GM10248 (cell line): ENCODE measurements around the gene KIN.
"Not testable (repeated sequence)": the region's sequence is repeated elsewhere in the genome, so short reads cannot be mapped to it uniquely, and the experiment has no call there.

Experiments
- CTCF ChIA-PET: fragments of 300-600 bp; sonication (Branson Sonifier 250); formaldehyde crosslinking; extraction: SDS; loops from one replicate; lab custom pipeline; 2021; ENCODE audit warnings: antibody characterized with exemption; lab: Yijun Ruan, JAX
- POLR2A ChIA-PET: fragments of 350-650 bp; sonication (Branson Sonifier 250); formaldehyde crosslinking; extraction: SDS; loops from one replicate; lab custom pipeline; 2020; ENCODE audit warnings: antibody characterized with exemption; lab: Yijun Ruan, JAX
- DNase-seq: peaks from one replicate; pipeline ENCODE4 v3.0.0; 2012; ENCODE audit errors: extremely low spot score
- TF ChIP-seq, protein P1 (sequence below): IDR thresholded peaks from 2 replicates; pipeline ENCODE4 v1.5.1; 2012; ENCODE audit warnings: mild to moderate bottlenecking, low read depth; ENCODE audit errors: extremely low read depth, missing control alignments, control extremely low read depth

Gene KIN

DNA sequence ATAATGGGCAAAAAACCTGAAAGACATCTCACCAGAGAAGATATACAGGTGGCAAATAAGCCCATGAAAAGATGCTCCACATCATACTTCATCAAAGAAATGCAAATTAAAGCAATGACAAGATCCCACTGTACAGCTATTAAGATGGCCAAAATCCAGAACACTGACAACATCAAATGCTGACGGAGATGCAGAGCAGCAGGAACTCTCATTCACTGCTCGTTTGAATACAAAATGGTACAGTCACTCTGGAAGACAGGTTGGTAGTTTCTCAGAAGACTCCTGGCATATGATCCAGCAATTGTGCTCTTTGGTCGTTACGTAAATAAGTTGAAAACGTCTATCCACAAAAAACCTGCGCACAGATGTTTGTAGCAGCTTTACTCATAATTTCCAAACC is 35.5 kb downstream of the KIN start:
- ChIA-PET POLR2A (no interaction called here), CTCF (no interaction called here)
- TF ChIP-seq, protein P1, sequence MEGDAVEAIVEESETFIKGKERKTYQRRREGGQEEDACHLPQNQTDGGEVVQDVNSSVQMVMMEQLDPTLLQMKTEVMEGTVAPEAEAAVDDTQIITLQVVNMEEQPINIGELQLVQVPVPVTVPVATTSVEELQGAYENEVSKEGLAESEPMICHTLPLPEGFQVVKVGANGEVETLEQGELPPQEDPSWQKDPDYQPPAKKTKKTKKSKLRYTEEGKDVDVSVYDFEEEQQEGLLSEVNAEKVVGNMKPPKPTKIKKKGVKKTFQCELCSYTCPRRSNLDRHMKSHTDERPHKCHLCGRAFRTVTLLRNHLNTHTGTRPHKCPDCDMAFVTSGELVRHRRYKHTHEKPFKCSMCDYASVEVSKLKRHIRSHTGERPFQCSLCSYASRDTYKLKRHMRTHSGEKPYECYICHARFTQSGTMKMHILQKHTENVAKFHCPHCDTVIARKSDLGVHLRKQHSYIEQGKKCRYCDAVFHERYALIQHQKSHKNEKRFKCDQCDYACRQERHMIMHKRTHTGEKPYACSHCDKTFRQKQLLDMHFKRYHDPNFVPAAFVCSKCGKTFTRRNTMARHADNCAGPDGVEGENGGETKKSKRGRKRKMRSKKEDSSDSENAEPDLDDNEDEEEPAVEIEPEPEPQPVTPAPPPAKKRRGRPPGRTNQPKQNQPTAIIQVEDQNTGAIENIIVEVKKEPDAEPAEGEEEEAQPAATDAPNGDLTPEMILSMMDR, result no peak
- DNase-seq, result no peak

DNA sequence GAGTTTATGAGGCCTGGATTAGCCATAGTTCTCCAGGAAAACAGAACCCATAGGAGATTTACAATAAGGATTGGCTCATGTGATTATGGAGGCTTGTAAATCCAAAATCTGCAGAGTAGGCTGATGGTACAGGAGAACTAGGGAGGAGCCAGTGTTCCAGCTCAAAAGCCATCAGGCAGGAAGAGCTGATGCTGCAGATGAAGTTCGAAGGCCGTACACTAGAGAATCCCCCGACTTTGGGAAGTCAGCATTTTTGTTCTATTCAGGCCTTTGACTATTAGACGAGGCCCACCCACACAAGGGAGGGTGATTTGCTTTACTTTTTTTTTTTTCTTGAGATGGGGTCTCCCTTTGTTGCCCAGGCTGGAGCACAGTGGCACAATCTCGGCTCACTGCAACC is 37.6 kb downstream of the KIN start:
- ChIA-PET CTCF (no interaction called here), POLR2A (no interaction called here)
- TF ChIP-seq, protein P1, result no peak
- DNase-seq, result no peak

DNA sequence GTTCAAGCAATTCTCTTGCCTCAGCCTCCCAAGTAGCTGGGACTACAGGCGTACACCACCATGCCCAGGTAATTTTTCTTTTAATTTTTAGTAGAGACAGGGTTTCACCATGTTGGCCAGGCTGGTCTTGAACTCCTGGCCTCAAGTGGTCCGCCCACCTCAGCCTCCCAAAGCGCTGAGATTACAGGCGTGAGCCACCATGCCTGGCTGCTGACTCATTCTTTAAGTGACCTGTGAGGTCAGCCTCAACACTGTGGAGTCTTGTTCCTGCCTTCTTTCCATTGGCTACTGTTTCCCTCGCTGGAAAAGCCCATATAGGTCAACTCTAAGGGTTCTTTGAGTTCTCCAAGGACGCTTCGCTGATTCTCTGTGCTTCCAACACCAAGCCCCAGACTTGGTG is 39.2 kb downstream of the KIN start:
- CTCF ChIA-PET, result not testable (repeated sequence)

DNA sequence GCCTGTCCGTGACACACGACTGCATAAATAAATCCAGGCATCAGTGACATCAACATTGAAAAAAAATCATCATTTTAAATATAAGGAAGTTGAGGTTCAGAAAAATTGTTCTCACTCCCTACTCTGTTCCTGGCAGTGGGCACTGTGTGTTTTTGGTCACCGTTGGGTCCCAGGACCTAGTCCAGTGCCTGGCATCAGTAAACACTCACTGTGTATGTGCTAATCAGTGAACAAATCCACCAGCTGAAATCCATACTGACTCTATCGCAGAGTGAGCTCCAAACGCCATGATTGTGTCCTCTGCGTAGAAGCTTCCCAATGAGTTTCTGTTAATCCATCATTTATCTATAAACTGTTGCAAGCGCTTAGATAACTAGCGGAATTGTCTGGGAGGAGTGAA is 43.5 kb downstream of the KIN start:
- DNase-seq, result no peak
- CTCF ChIA-PET, result interaction anchor here (1.9 kb wide), 1 partner anchor 57 kb away, joined by 4 read pairs; no protein-coding TSS in a partner anchor
- TF ChIP-seq, protein P1, result no peak
- POLR2A ChIA-PET, result no interaction called here

More for the DNA sequence above, 39.2 kb downstream of the KIN start:
- POLR2A ChIA-PET, DNase-seq: not testable (repeated sequence)

DNA sequence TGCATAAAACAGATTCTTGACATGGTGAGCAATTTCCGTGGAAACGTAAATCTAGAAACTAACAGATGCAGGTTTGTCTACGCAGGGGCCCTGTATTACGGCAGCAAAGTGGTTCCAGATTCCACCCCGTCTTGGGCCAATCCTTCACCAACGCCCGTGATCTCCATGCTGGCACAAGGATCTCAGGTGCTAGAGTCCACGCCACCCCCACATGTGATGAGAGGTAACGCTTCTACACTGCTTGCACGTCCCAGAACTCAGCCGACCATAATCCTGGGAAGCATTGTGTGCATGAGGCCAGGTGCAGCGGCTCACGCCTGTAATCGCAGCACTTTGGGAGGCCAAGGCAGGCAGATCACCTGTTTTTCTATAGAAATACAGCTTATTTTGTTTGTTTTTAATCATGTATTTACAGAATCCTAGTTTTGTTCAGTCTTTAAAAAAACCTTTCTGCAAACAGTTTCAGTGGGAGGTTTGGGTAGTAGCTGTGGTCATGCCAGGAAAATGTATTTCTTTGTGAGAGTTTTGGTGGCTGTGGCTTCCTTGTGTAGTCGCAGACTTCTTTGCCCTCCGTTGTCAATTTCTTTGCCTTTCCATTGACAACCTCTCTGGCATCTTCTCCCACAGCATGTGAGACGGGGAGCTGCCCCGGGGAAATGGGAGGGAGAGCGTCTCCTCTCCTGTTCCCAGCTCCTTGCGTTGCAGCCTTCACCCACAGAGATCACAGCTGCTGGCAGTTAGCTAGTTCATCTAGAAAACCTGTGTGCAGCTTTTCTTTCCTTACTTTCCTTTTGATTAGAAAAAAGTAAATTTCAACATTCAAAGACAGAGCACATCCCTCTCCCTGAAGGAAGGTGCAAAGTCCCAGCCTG is 49.0 kb downstream of the KIN start:
- TF ChIP-seq, protein P1, result no peak
- no peak for DNase-seq
- CTCF ChIA-PET, result interaction anchor here (1.0 to 1.4 kb wide), 3 partner anchors 18 to 711 kb away, joined by 3 to 5 read pairs (median 4); no protein-coding TSS in a partner anchor
- POLR2A ChIA-PET, result no interaction called here

DNA sequence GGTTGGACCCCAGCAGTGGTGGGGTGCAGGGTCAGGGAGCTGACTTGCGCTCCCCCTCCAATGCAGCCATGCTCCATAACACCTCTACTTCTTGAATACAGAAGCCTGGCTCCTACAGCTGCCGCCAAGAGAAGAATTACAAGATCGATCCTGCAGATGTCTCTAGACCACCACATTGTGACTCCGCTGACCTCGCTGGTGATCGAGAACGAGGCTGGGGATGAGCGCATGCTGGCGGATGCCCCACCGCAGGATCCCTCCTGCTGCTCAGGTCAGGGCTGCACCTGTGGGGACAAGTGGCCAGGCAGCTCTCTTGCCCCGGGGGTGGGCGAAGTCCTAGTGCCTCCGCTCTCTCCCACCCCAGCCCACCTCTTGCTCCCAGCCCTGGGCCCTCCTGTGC is 53.0 kb downstream of the KIN start:
- TF ChIP-seq, protein P1, result no peak
- ChIA-PET POLR2A (no interaction called here), CTCF (no interaction called here)
- DNase-seq, result no peak

DNA sequence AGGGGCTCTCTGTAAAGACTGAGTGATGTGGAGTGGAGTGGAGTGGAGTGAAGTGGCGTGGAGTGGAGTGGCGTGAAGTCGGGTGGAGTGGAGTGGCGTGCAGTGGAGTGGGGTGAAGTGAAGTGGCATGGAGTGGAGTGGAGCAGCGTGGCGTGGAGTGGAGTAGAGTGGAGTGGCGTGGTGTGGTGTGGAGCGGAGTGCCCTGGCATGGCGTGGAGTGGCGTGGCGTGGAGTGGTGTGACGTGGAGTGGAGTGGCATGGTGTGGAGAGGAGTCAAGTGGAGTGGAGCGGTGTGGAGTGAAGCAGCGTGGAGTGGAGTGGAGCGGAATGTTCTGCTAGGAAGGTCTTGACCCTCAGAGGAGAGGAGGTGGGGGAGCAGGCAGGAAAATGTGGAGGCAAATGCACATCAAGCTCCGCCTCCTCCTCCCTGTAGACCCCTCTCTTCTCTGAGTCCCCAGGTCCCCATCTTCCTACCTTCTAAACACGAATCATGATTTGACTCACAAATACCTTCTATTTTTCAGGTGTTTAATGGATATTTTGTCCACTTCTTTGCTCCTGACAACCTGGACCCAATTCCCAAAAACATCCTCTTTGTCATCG is 64.8 kb downstream of the KIN start:
- no peak for DNase-seq
- TF ChIP-seq, protein P1, result no peak
- ChIA-PET POLR2A (no interaction called here), CTCF (no interaction called here)
